ENCODE data around the gene MAP7. TPM values are rescaled to one million over a fixed set of nuclear protein-coding genes. Genes with fewer than 3 reads are reported as not detected.

Gene MAP7
- total RNA-seq (under 1 TPM; 0.33 to 0.73 (median 0.57) TPM), total RNA-seq (0.61 to 6.4 (median 1.9) reads per million in 29 experiments)
- total RNA-seq (2013) = 0.66 TPM

- H3K9me3 ChIP-seq = no peaks in the 10 kb centered on the region
- H3K27ac ChIP-seq (ENCODE audit: low read length) = no peak within 1 kb of the TSS
- 4% methylated on average over 79 of the region's 79 CpGs for WGBS (ENCODE audit: insufficient coverage)
- ChIA-PET CTCF (interaction anchor here in 1 of 2 donors (0.7 to 1.1 kb wide), 2 partner anchors 15 to 24 kb away, joined by 3 read pairs; no protein-coding TSS in a partner anchor), POLR2A (no interaction called here)
- Mint-ChIP-seq H3K9me3 (no peaks in the 10 kb centered on the region), H3K4me1 (peaks cover 4 to 15% (median 5%) of the 10 kb centered on the region in 3 donors), H3K27ac (peak within 1 kb of the TSS in 1 of 2 donors; percentile 6), H3K36me3 (peaks cover 7% of the 10 kb centered on the region), H3K27me3 (peaks cover 29 to 30% of the 10 kb centered on the region in 2 donors), H3K4me3 (peak within 1 kb of the TSS; percentile 62 to 67 (median 66))
- peak; percentile 15 to 78 (median 45) for DNase-seq
- peaks cover 0 to 4% of the 10 kb centered on the region in 2 donors for H3K36me3 ChIP-seq (ENCODE audit: control insufficient read depth in 2 of 2, extremely low read depth in 1 of 2, insufficient read depth in 1 of 2, low read length in 1 of 2)
- H3K4me3 ChIP-seq (ENCODE audit: control insufficient read depth in 1 of 2, extremely low read depth in 1 of 2, low read length in 1 of 2) = peak within 1 kb of the TSS; percentile 33 to 39
- peak; percentile 84 to 87 (median 86) for ATAC-seq (replicated peaks in 1 of 4)
- peaks cover 0 to 18% of the 10 kb centered on the region in 2 experiments for H3K27me3 ChIP-seq (replicated peaks in 1 of 2; ENCODE audit: control insufficient read depth in 2 of 2, extremely low read depth in 1 of 2, insufficient read depth in 2 of 2, low read length in 1 of 2)
- H3K4me1 ChIP-seq (ENCODE audit: control insufficient read depth in 1 of 2, extremely low read depth in 1 of 2, insufficient read depth in 2 of 2, low read length in 2 of 2) = peaks cover 2 to 12% of the 10 kb centered on the region in 2 experiments
Measured at GRCh38 chr6:136550330-136551071, at the start of gene MAP7. Gene MAP7, minus strand, starts transcription at chr6:136550422. Its CDS starts 14 bp downstream, at chr6:136550408.

GRCh38 chr6:136599329-136600011 is 49.2 kb upstream of the MAP7 start:
- no peaks in the 10 kb centered on the region for H3K27me3 Mint-ChIP-seq
- H3K36me3 ChIP-seq (ENCODE audit: control insufficient read depth in 2 of 2, extremely low read depth in 1 of 2, insufficient read depth in 1 of 2, low read length in 1 of 2) = peaks cover 3 to 57% of the 10 kb centered on the region in 2 donors

GRCh38 chr6:136598048-136598447 is 47.8 kb upstream of the MAP7 start:
- H3K27ac Mint-ChIP-seq = no peak overlapping the region

More at GRCh38 chr6:136599329-136600011, 49.2 kb upstream of the MAP7 start:
- H3K9me3 Mint-ChIP-seq = no peaks in the 10 kb centered on the region
- Histone ChIP-seq H3K9me3 (no peaks in the 10 kb centered on the region), H3K27ac (ENCODE audit: low read length) (no peak overlapping the region), H3K4me3 (ENCODE audit: control insufficient read depth in 1 of 2, extremely low read depth in 1 of 2, low read length in 1 of 2) (no peak overlapping the region), H3K27me3 (replicated peaks in 1 of 2; ENCODE audit: control insufficient read depth in 2 of 2, extremely low read depth in 1 of 2, insufficient read depth in 2 of 2, low read length in 1 of 2) (no peaks in the 10 kb centered on the region), H3K4me1 (ENCODE audit: control insufficient read depth in 1 of 2, extremely low read depth in 1 of 2, insufficient read depth in 2 of 2, low read length in 2 of 2) (no peaks in the 10 kb centered on the region)
- no peak for ATAC-seq (replicated peaks in 1 of 4)
- ChIA-PET POLR2A (no interaction called here), CTCF (interaction anchor here in 1 of 2 donors (1.2 kb wide), 1 partner anchor 16 kb away, joined by 3 read pairs; no protein-coding TSS in a partner anchor)
- H3K4me1 Mint-ChIP-seq = peaks cover 7 to 19% (median 15%) of the 10 kb centered on the region in 3 donors
- no peak overlapping the region for H3K27ac Mint-ChIP-seq
- DNase-seq = no peak
- H3K36me3 Mint-ChIP-seq = peaks cover 59% of the 10 kb centered on the region
- H3K4me3 Mint-ChIP-seq = no peak overlapping the region
- WGBS (ENCODE audit: insufficient coverage) = 100% methylated on average over 2 of the region's 10 CpGs

GRCh38 chr6:136594671-136595070 is 44.4 kb upstream of the MAP7 start:
- no peak for DNase-seq
- no peak overlapping the region for H3K4me3 ChIP-seq (ENCODE audit: control insufficient read depth in 1 of 2, extremely low read depth in 1 of 2, low read length in 1 of 2)
- H3K36me3 Mint-ChIP-seq = peaks cover 64% of the 10 kb centered on the region
- H3K4me1 Mint-ChIP-seq = peaks cover 16 to 30% (median 27%) of the 10 kb centered on the region in 3 donors
- H3K27me3 ChIP-seq (replicated peaks in 1 of 2; ENCODE audit: control insufficient read depth in 2 of 2, extremely low read depth in 1 of 2, insufficient read depth in 2 of 2, low read length in 1 of 2) = no peaks in the 10 kb centered on the region
- CTCF ChIA-PET = interaction anchor here in 1 of 2 donors (1.3 to 1.5 kb wide), 3 partner anchors 13 to 198 kb away, joined by 3 to 8 read pairs (median 3); partner anchors contain the start of gene MAP3K5
- H3K9me3 Mint-ChIP-seq = no peaks in the 10 kb centered on the region
- H3K27me3 Mint-ChIP-seq = no peaks in the 10 kb centered on the region
- no peak for ATAC-seq (replicated peaks in 1 of 4)
- no peaks in the 10 kb centered on the region for H3K4me1 ChIP-seq (ENCODE audit: control insufficient read depth in 1 of 2, extremely low read depth in 1 of 2, insufficient read depth in 2 of 2, low read length in 2 of 2)
- H3K4me3 Mint-ChIP-seq = peak overlapping the region in 1 of 3 donors; percentile 1
- H3K36me3 ChIP-seq (ENCODE audit: control insufficient read depth in 2 of 2, extremely low read depth in 1 of 2, insufficient read depth in 1 of 2, low read length in 1 of 2) = peaks cover 0 to 54% of the 10 kb centered on the region in 2 donors
- peak overlapping the region; percentile 0 to 8 for H3K27ac Mint-ChIP-seq
- peak overlapping the region; percentile 43 for H3K27ac ChIP-seq (ENCODE audit: low read length)
- POLR2A ChIA-PET = no interaction called here
- WGBS (ENCODE audit: insufficient coverage) = 96% methylated on average over 7 of the region's 8 CpGs
- no peaks in the 10 kb centered on the region for H3K9me3 ChIP-seq

More at GRCh38 chr6:136598048-136598447, 47.8 kb upstream of the MAP7 start:
- no peak for ATAC-seq (replicated peaks in 1 of 4)
- H3K9me3 ChIP-seq = no peaks in the 10 kb centered on the region
- Mint-ChIP-seq H3K9me3 (no peaks in the 10 kb centered on the region), H3K36me3 (peaks cover 55% of the 10 kb centered on the region), H3K4me3 (no peak overlapping the region), H3K27me3 (no peaks in the 10 kb centered on the region), H3K4me1 (peaks cover 16 to 30% (median 27%) of the 10 kb centered on the region in 3 donors)
- ChIA-PET CTCF (no interaction called here), POLR2A (interaction anchor here in 1 of 2 donors (0.6 kb wide), 1 partner anchor 128 kb away, joined by 3 read pairs; no protein-coding TSS in a partner anchor)
- no peak for DNase-seq
- no peak overlapping the region for H3K4me3 ChIP-seq (ENCODE audit: control insufficient read depth in 1 of 2, extremely low read depth in 1 of 2, low read length in 1 of 2)
- H3K27me3 ChIP-seq (replicated peaks in 1 of 2; ENCODE audit: control insufficient read depth in 2 of 2, extremely low read depth in 1 of 2, insufficient read depth in 2 of 2, low read length in 1 of 2) = no peaks in the 10 kb centered on the region
- WGBS (ENCODE audit: insufficient coverage) = 100% methylated on average over 1 of the region's 3 CpGs
- H3K4me1 ChIP-seq (ENCODE audit: control insufficient read depth in 1 of 2, extremely low read depth in 1 of 2, insufficient read depth in 2 of 2, low read length in 2 of 2) = no peaks in the 10 kb centered on the region
- H3K27ac ChIP-seq (ENCODE audit: low read length) = no peak overlapping the region
- peaks cover 0 to 50% of the 10 kb centered on the region in 2 donors for H3K36me3 ChIP-seq (ENCODE audit: control insufficient read depth in 2 of 2, extremely low read depth in 1 of 2, insufficient read depth in 1 of 2, low read length in 1 of 2)

- ChIA-PET CTCF (interaction anchor here (0.6 to 1.5 kb wide), 5 partner anchors 12 to 234 kb away, joined by 3 to 8 read pairs (median 3); partner anchors contain the start of gene MAP3K5 (in 1 of the 2)), POLR2A (no interaction called here)
- no peaks in the 10 kb centered on the region for H3K27me3 ChIP-seq (replicated peaks in 1 of 2; ENCODE audit: control insufficient read depth in 2 of 2, extremely low read depth in 1 of 2, insufficient read depth in 2 of 2, low read length in 1 of 2)
- H3K36me3 Mint-ChIP-seq = peaks cover 68% of the 10 kb centered on the region
- H3K4me1 Mint-ChIP-seq = peaks cover 16 to 30% (median 27%) of the 10 kb centered on the region in 3 donors
- H3K27me3 Mint-ChIP-seq = no peaks in the 10 kb centered on the region
- peak overlapping the region; percentile 8 to 60 for H3K27ac Mint-ChIP-seq
- no peaks in the 10 kb centered on the region for H3K9me3 Mint-ChIP-seq
- H3K4me3 Mint-ChIP-seq = peak overlapping the region in 2 of 3 donors; percentile 1 to 28
- ATAC-seq (replicated peaks in 1 of 4) (peak; percentile 74 to 92 (median 84)), DNase-seq (peak in 22 of 35 experiments; percentile 3 to 65 (median 12))
- peaks cover 0 to 58% of the 10 kb centered on the region in 2 donors for H3K36me3 ChIP-seq (ENCODE audit: control insufficient read depth in 2 of 2, extremely low read depth in 1 of 2, insufficient read depth in 1 of 2, low read length in 1 of 2)
- H3K4me3 ChIP-seq (ENCODE audit: control insufficient read depth in 1 of 2, extremely low read depth in 1 of 2, low read length in 1 of 2) = no peak overlapping the region
- H3K27ac ChIP-seq (ENCODE audit: low read length) = peak overlapping the region; percentile 43
- WGBS (ENCODE audit: insufficient coverage) = 33% methylated on average over 3 of the region's 6 CpGs
- H3K9me3 ChIP-seq = no peaks in the 10 kb centered on the region
- H3K4me1 ChIP-seq (ENCODE audit: control insufficient read depth in 1 of 2, extremely low read depth in 1 of 2, insufficient read depth in 2 of 2, low read length in 2 of 2) = no peaks in the 10 kb centered on the region
Measured at GRCh38 chr6:136593748-136594490, 43.7 kb upstream of the MAP7 start.

All from T-cell (primary cell).